GM18858 (cell line): ENCODE measurements around the gene KIFC1.
"Not testable (repeated sequence)": the region's sequence is repeated elsewhere in the genome, so short reads cannot be mapped to it uniquely, and the experiment has no call there.

Source experiments
- ATAC-seq: cut with Tn5 transposase; IDR thresholded peaks from one replicate; pipeline ENCODE4 v1.9.1; 2021; ENCODE audit not compliant: unreplicated experiment

The KIFC1 gene

GRCh38 chr6:33391278-33391921 is at the start of gene KIFC1:
TSS of gene KIFC1 (plus strand) at chr6:33391823. CDS start at chr6:33391986, 163 bp downstream.
- ATAC-seq: peak; percentile 64

GRCh38 chr6:33343606-33343952 is 48.0 kb upstream of the KIFC1 start:
- ATAC-seq: not testable (repeated sequence)

- no peak for ATAC-seq
Observed at GRCh38 chr6:33343953-33344611, 47.5 kb upstream of the KIFC1 start.

GRCh38 chr6:33344701-33345697 is 46.6 kb upstream of the KIFC1 start:
- ATAC-seq: no peak

GRCh38 chr6:33346972-33347371 is 44.7 kb upstream of the KIFC1 start:
- ATAC-seq: not testable (repeated sequence)

GRCh38 chr6:33347816-33348215 is 43.8 kb upstream of the KIFC1 start:
- ATAC-seq: no peak

GRCh38 chr6:33355860-33356259 is 35.8 kb upstream of the KIFC1 start:
- not testable (repeated sequence) for ATAC-seq

GRCh38 chr6:33356295-33356694 is 35.3 kb upstream of the KIFC1 start:
- no peak for ATAC-seq

GRCh38 chr6:33357160-33357871 is 34.3 kb upstream of the KIFC1 start:
- not testable (repeated sequence) for ATAC-seq

GRCh38 chr6:33359331-33359730 is 32.3 kb upstream of the KIFC1 start:
- ATAC-seq: no peak

- not testable (repeated sequence) for ATAC-seq
Observed at GRCh38 chr6:33363486-33363885, 28.1 kb upstream of the KIFC1 start.

- ATAC-seq: not testable (repeated sequence)
Observed at GRCh38 chr6:33364475-33365205, 27.0 kb upstream of the KIFC1 start.

GRCh38 chr6:33365206-33365971 is 26.2 kb upstream of the KIFC1 start:
- not testable (repeated sequence) for ATAC-seq

GRCh38 chr6:33367009-33367714 is 24.5 kb upstream of the KIFC1 start:
- ATAC-seq: no peak

GRCh38 chr6:33367715-33368025 is 24.0 kb upstream of the KIFC1 start:
- not testable (repeated sequence) for ATAC-seq

- not testable (repeated sequence) for ATAC-seq
Observed at GRCh38 chr6:33371901-33372300, 19.7 kb upstream of the KIFC1 start.

- ATAC-seq: no peak
Observed at GRCh38 chr6:33372526-33373123, 19.0 kb upstream of the KIFC1 start.
